IMR-90 (cell line): ENCODE measurements around the gene DRD3. TPM values are rescaled to one million over a fixed set of nuclear protein-coding genes. Genes with fewer than 3 reads are reported as not detected.

Experiments used
- ATAC-seq: fragments of 200-7000 bp; cut with Tn5 transposase; 2 replicates; pipeline ENCODE4 v1.9.1; 2020; ENCODE audit warnings: low read depth, mild to moderate bottlenecking, moderate library complexity
- BruUV-seq: library from RNA; stranded (reverse); fragments of 400-500 nt; replicated peaks from 2 replicates; lab custom pipeline; 2021; lab: Mats Ljungman, UMichigan
- CTCF ChIA-PET: fragments of 300-600 bp; formaldehyde crosslinking; extraction: SDS; loops from one replicate; lab custom pipeline; 2021; ENCODE audit warnings: antibody characterized with exemption; lab: Yijun Ruan, JAX
- POLR2A ChIA-PET: fragments of 300-600 bp; sonication (Branson Sonifier 250); formaldehyde crosslinking; loops from one replicate; lab custom pipeline; 2022; ENCODE audit warnings: antibody characterized with exemption; ENCODE audit not compliant: unreplicated experiment; lab: Charles Lee
- DNase-seq: peaks from one replicate; pipeline ENCODE4 v3.0.0; 2013
- H2AFZ ChIP-seq: replicated peaks from 2 replicates; pipeline ENCODE3; 2013; ENCODE audit warnings: low read length, mild to moderate bottlenecking; ENCODE audit not compliant: poor library complexity
- H2AK5ac ChIP-seq: 2 replicates; pipeline ENCODE4 v1.6.1; 2013; ENCODE audit warnings: low read depth, low read length, inconsistent platforms
- H2AK9ac ChIP-seq: replicated peaks from 2 replicates; pipeline ENCODE3; 2013; ENCODE audit warnings: mild to moderate bottlenecking, low read depth, low read length, moderate library complexity; ENCODE audit not compliant: poor library complexity
- H2BK120ac ChIP-seq: 2 replicates; pipeline ENCODE4 v1.6.1; 2013; ENCODE audit warnings: low read depth, low read length, inconsistent platforms
- H2BK15ac ChIP-seq: 3 replicates; pipeline ENCODE4 v1.6.1; 2013; ENCODE audit warnings: low read depth, low read length, inconsistent platforms
- H2BK20ac ChIP-seq: 2 replicates; pipeline ENCODE4 v1.6.1; 2013; ENCODE audit warnings: low read depth, mild to moderate bottlenecking, inconsistent platforms, low read length, moderate library complexity
- H2BK5ac ChIP-seq: 2 replicates; pipeline ENCODE4 v1.6.1; 2013; ENCODE audit warnings: mild to moderate bottlenecking, low read depth, low read length, inconsistent platforms; ENCODE audit not compliant: poor library complexity, severe bottlenecking
- H3K14ac ChIP-seq: replicated peaks from 2 replicates; pipeline ENCODE4 v1.6.1; 2013; ENCODE audit warnings: low read depth, low read length, inconsistent platforms
- H3K18ac ChIP-seq: 2 replicates; pipeline ENCODE4 v1.6.1; 2013; ENCODE audit warnings: low read depth, low read length, control low read depth
- H3K23ac ChIP-seq: 2 replicates; pipeline ENCODE4 v1.6.1; 2013; ENCODE audit warnings: low read depth, low read length, inconsistent platforms
- H3K27ac ChIP-seq: 2 replicates; pipeline ENCODE4 v1.5.1; 2013; ENCODE audit warnings: mild to moderate bottlenecking, control low read depth, low read length; ENCODE audit not compliant: insufficient read depth
- H3K27me3 ChIP-seq: 2 replicates; pipeline ENCODE4 v1.6.1; 2013; ENCODE audit warnings: low read length; ENCODE audit not compliant: control insufficient read depth, insufficient read depth
- H3K36me3 ChIP-seq: 2 replicates; pipeline ENCODE4 v1.6.1; 2013; ENCODE audit warnings: low read length, mixed read lengths; ENCODE audit not compliant: control insufficient read depth, insufficient read depth
- H3K4ac ChIP-seq: 2 replicates; pipeline ENCODE4 v1.6.1; 2013; ENCODE audit warnings: low read depth, low read length, inconsistent platforms
- H3K4me1 ChIP-seq: 2 replicates; pipeline ENCODE4 v1.6.1; 2013; ENCODE audit warnings: low read length, mixed read lengths; ENCODE audit not compliant: control insufficient read depth, insufficient read depth
- H3K4me2 ChIP-seq: 2 replicates; pipeline ENCODE4 v1.6.1; 2013; ENCODE audit warnings: low read depth, mild to moderate bottlenecking, control low read depth, low read length, moderate library complexity
- H3K4me3 ChIP-seq: 2 replicates; pipeline ENCODE4 v1.5.1; 2013; ENCODE audit warnings: low read depth, mild to moderate bottlenecking, control low read depth, low read length, moderate library complexity; ENCODE audit not compliant: insufficient read depth
- H3K56ac ChIP-seq: 2 replicates; pipeline ENCODE4 v1.6.1; 2013; ENCODE audit warnings: low read length, inconsistent platforms; ENCODE audit not compliant: insufficient read depth; ENCODE audit errors: extremely low read depth
- H3K79me1 ChIP-seq, 2 experiments: 2 replicates each; pipeline ENCODE4 v1.6.1; 2013; ENCODE audit warnings: low read length in 2 of 2, inconsistent platforms in 1 of 2, low read depth in 1 of 2
- H3K9ac ChIP-seq: 2 replicates; pipeline ENCODE4 v1.6.1; 2013; ENCODE audit warnings: low read depth, low read length, control low read depth
- H3K9me1 ChIP-seq: 2 replicates; pipeline ENCODE4 v1.6.1; 2013; ENCODE audit warnings: low read length, inconsistent platforms; ENCODE audit not compliant: insufficient read depth
- H3K9me3 ChIP-seq: 2 replicates; pipeline ENCODE4 v1.6.1; 2013; ENCODE audit warnings: low read length; ENCODE audit not compliant: control insufficient read depth, insufficient read depth
- H4K20me1 ChIP-seq: 2 replicates; pipeline ENCODE4 v1.6.1; 2013; ENCODE audit warnings: low read length, inconsistent platforms; ENCODE audit not compliant: insufficient read depth
- H4K5ac ChIP-seq: 2 replicates; pipeline ENCODE4 v1.6.1; 2013; ENCODE audit warnings: mild to moderate bottlenecking, low read depth, low read length, control low read depth
- H4K8ac ChIP-seq, 2 experiments: 2 replicates each; pipeline ENCODE4 v1.6.1; 2013; ENCODE audit warnings: low read depth in 2 of 2, low read length in 2 of 2, control low read depth in 1 of 2, inconsistent platforms in 1 of 2
- H4K91ac ChIP-seq: 2 replicates; pipeline ENCODE4 v1.6.1; 2013; ENCODE audit warnings: low read depth, low read length, inconsistent platforms; ENCODE audit not compliant: insufficient read depth
- CEBPB ChIP-seq: IDR thresholded peaks from 2 replicates; pipeline ENCODE4 v1.6.1; 2012; ENCODE audit warnings: low read depth, low read length, improper control_type of control experiment
- CHD1 ChIP-seq: IDR thresholded peaks from 2 replicates; pipeline ENCODE4 v1.6.1; 2012; ENCODE audit warnings: low read depth, low read length, improper control_type of control experiment
- CTCF ChIP-seq: conservative IDR thresholded peaks from 2 replicates; pipeline ENCODE4 v1.5.1; 2012; ENCODE audit warnings: mild to moderate bottlenecking, low read depth, low read length, improper control_type of control experiment
- FOS ChIP-seq: fragments of 150-350 bp; IDR thresholded peaks from 2 replicates; pipeline ENCODE4 v1.6.1; 2016; ENCODE audit warnings: low read depth, low read length
- MAFK ChIP-seq: IDR thresholded peaks from 2 replicates; pipeline ENCODE4 v1.6.1; 2012; ENCODE audit warnings: low read depth, low read length, improper control_type of control experiment
- MAZ ChIP-seq: IDR thresholded peaks from 2 replicates; pipeline ENCODE4 v1.6.1; 2012; ENCODE audit warnings: low read depth, mild to moderate bottlenecking, low read length, improper control_type of control experiment, moderate library complexity, borderline replicate concordance
- MXI1 ChIP-seq: IDR thresholded peaks from 2 replicates; pipeline ENCODE4 v1.6.1; 2012; ENCODE audit warnings: low read depth, mild to moderate bottlenecking, low read length, moderate library complexity, borderline replicate concordance
- NFE2L2 ChIP-seq: fragments of 150-350 bp; IDR thresholded peaks from 2 replicates; pipeline ENCODE4 v1.6.1; 2016; ENCODE audit warnings: low read depth, mild to moderate bottlenecking, low read length
- POLR2A ChIP-seq: IDR thresholded peaks from 2 replicates; pipeline ENCODE4 v1.6.1; 2012; ENCODE audit warnings: mild to moderate bottlenecking, low read depth, low read length
- RAD21 ChIP-seq: IDR thresholded peaks from 2 replicates; pipeline ENCODE4 v1.6.1; 2012; ENCODE audit warnings: low read length, improper control_type of control experiment
- RCOR1 ChIP-seq: IDR thresholded peaks from 2 replicates; pipeline ENCODE4 v1.6.1; 2012; ENCODE audit warnings: mild to moderate bottlenecking, low read length, improper control_type of control experiment; ENCODE audit not compliant: insufficient replicate concordance
- RFX5 ChIP-seq: IDR thresholded peaks from 2 replicates; pipeline ENCODE4 v1.8.0; 2012; ENCODE audit warnings: low read depth, mild to moderate bottlenecking, low read length, moderate library complexity
- SMC3 ChIP-seq: fragments of 150-350 bp; IDR thresholded peaks from 2 replicates; pipeline ENCODE4 v1.6.1; 2016; ENCODE audit warnings: low read depth, mild to moderate bottlenecking, antibody characterized with exemption, low read length, moderate library complexity
- USF2 ChIP-seq: fragments of 150-350 bp; IDR thresholded peaks from 2 replicates; pipeline ENCODE4 v1.6.1; 2017; ENCODE audit warnings: mild to moderate bottlenecking, antibody characterized with exemption, low read length, low read depth
- WGBS, 2 experiments: methylation state at CpG; one replicate each; pipeline versions ENCODE4 v1.1.5 to v1.1.7; 2013; ENCODE audit warnings: missing lambda C conversion rate in 2 of 2; ENCODE audit not compliant: insufficient read length in 1 of 2; ENCODE audit errors: extremely low coverage in 2 of 2; 5-methylcytosine and 5-hydroxymethylcytosine counted together
- dilution Hi-C: fragments of 300-500 bp; cut with HindIII; formaldehyde crosslinking; loops from one replicate; pipeline ENCODE4 v1.14.3; 2018; ENCODE audit warnings: low sequenced_read_pairs; ENCODE audit not compliant: unreplicated experiment
- in situ Hi-C: fragments of 300-500 bp; cut with MboI; formaldehyde crosslinking; loops from 3 replicates; pipeline ENCODE4 v1.14.3; 2019; ENCODE audit warnings: low sequenced_read_pairs, inconsistent platforms, mixed read lengths
- intact Hi-C: fragments of 100-400 bp; cut with micrococcal nuclease; formaldehyde crosslinking; loops from 2 replicates; pipeline ENCODE4 v1.10.0; 2022
- polyA plus RNA-seq, 3 experiments: library from polyadenylated mRNA; depleted of rRNA; stranded (reverse); fragments of >200 nt; gene quantifications; 2 replicates each; pipeline ENCODE4 v1.2.3, GENCODE V29; 2012; ENCODE audit warnings: low replicate concordance in 1 of 3
- total RNA-seq: library from RNA; depleted of rRNA; stranded (reverse); fragments of >200 nt; gene quantifications from 2 replicates; pipeline ENCODE4 v1.2.3, GENCODE V29; 2012

The DRD3 gene
- total and polyA plus RNA-seq, 2 of the 4 experiments (the other 2 are of a cell fraction), result not detected

GRCh38 chr3:114110439-114110838 lies 68.4 kb downstream of the DRD3 start:
- no TSS peak for BruUV-seq
- in situ Hi-C loops, result no loop called here
- no peak for ATAC-seq

More at GRCh38 chr3:114110439-114110838, 68.4 kb downstream of the DRD3 start:
- dilution Hi-C loops (no loop called here), intact Hi-C loops (no loop called here)
- no peak overlapping the region for H3K4me2 ChIP-seq
- H2BK120ac ChIP-seq, result no peak overlapping the region
- no peaks in the 10 kb centered on the region for H3K79me1 ChIP-seq
- H3K23ac ChIP-seq, result no peak overlapping the region
- no peak overlapping the region for H2AK5ac ChIP-seq
- no peak overlapping the region for H2AK9ac ChIP-seq
- no peak overlapping the region for H3K27ac ChIP-seq
- no peaks in the 10 kb centered on the region for H3K9me3 ChIP-seq
- H2BK20ac ChIP-seq, result no peak overlapping the region
- H3K4me1 ChIP-seq, result no peaks in the 10 kb centered on the region
- WGBS, 2 experiments, result 86% methylated on average over 4 of the region's 5 CpGs; no CpG with 5 or more reads in 1 of the 2 experiments
- TF ChIP-seq FOS (no peak), CTCF (no peak), POLR2A (no peak), CEBPB (no peak), CHD1 (no peak), NFE2L2 (no peak), SMC3 (no peak), RFX5 (no peak), MAZ (no peak), MXI1 (no peak), RAD21 (no peak), RCOR1 (no peak), MAFK (no peak), USF2 (no peak)
- peaks cover 2% of the 10 kb centered on the region; the same call in 1 of the 2 replicates for H3K27me3 ChIP-seq
- H4K5ac ChIP-seq, result no peak overlapping the region
- CTCF ChIA-PET, result no interaction called here
- H3K36me3 ChIP-seq, result no peaks in the 10 kb centered on the region
- H3K9ac ChIP-seq, result no peak overlapping the region
- H2BK15ac ChIP-seq, result no peak overlapping the region
- no peak overlapping the region for H3K4ac ChIP-seq
- POLR2A ChIA-PET, result no interaction called here
- no peak overlapping the region for H3K18ac ChIP-seq
- no peak overlapping the region for H2AFZ ChIP-seq
- no peak overlapping the region for H3K56ac ChIP-seq
- H4K20me1 ChIP-seq, result no peaks in the 10 kb centered on the region
- 0 out of 2 replicates have a peak, but pooled peaks cover 3% of the 10 kb centered on the region for H3K9me1 ChIP-seq
- no peak overlapping the region for H3K14ac ChIP-seq
- H2BK5ac ChIP-seq, result no peak overlapping the region
- H4K8ac ChIP-seq, result no peak overlapping the region
- no peak for DNase-seq
- no peak overlapping the region for H3K4me3 ChIP-seq
- no peak overlapping the region for H4K91ac ChIP-seq
